H1 (cell line): ENCODE measurements around the gene POU4F2. TPM values are rescaled to one million over a fixed set of nuclear protein-coding genes. Genes with fewer than 3 reads are reported as not detected.

Source experiments
- CTCF ChIA-PET: fragments of 300-600 bp; sonication (Branson Sonifier 250); formaldehyde crosslinking; loops from one replicate; lab custom pipeline; 2021; ENCODE audit not compliant: partially characterized antibody; lab: Charles Lee
- POLR2A ChIA-PET: fragments of 300-600 bp; sonication (Branson Sonifier 250); formaldehyde crosslinking; loops from one replicate; lab custom pipeline; 2021; ENCODE audit warnings: inconsistent platforms; ENCODE audit not compliant: partially characterized antibody; lab: Charles Lee
- DNase-seq, 2 experiments: peaks; one replicate each; pipeline versions ENCODE4 v3.0.0 to v3.0.0-alpha.2; 2010 to 2022; ENCODE audit warnings: low spot score in 2 of 2, low read depth in 1 of 2, mixed read lengths in 1 of 2
- FAIRE-seq: peaks from 2 replicates; lab custom pipeline; 2011; peaks lifted over from hg19 to GRCh38; lab: Jason Lieb, UNC
- H2AFZ ChIP-seq: 2 replicates; pipeline ENCODE4 v1.8.1; 2012; ENCODE audit warnings: low read length, inconsistent platforms
- H2AK5ac ChIP-seq: 2 replicates; pipeline ENCODE4 v1.6.1; 2013; ENCODE audit warnings: low read depth, low read length
- H2BK120ac ChIP-seq: replicated peaks from 2 replicates; pipeline ENCODE3; 2013; ENCODE audit warnings: low read depth, low read length, inconsistent platforms
- H2BK12ac ChIP-seq: 2 replicates; pipeline ENCODE4 v1.6.1; 2013; ENCODE audit warnings: low read depth, low read length
- H2BK15ac ChIP-seq: 2 replicates; pipeline ENCODE4 v1.6.1; 2013; ENCODE audit warnings: low read length
- H2BK20ac ChIP-seq: 2 replicates; pipeline ENCODE4 v1.6.1; 2013; ENCODE audit warnings: low read length
- H2BK5ac ChIP-seq: 2 replicates; pipeline ENCODE4 v1.6.1; 2013; ENCODE audit warnings: low read depth, low read length
- H3K14ac ChIP-seq: 2 replicates; pipeline ENCODE4 v1.6.1; 2013; ENCODE audit warnings: inconsistent platforms; ENCODE audit not compliant: insufficient read length
- H3K18ac ChIP-seq: 2 replicates; pipeline ENCODE4 v1.6.1; 2013; ENCODE audit warnings: low read length; ENCODE audit errors: extremely low read depth
- H3K23ac ChIP-seq: 2 replicates; pipeline ENCODE4 v1.6.1; 2013; ENCODE audit warnings: inconsistent platforms; ENCODE audit not compliant: insufficient read length
- H3K23me2 ChIP-seq: 2 replicates; pipeline ENCODE4 v1.6.1; 2013; ENCODE audit warnings: low read depth, low read length
- H3K27ac ChIP-seq: 2 replicates; pipeline ENCODE4 v1.6.1; 2011; ENCODE audit warnings: low read depth, low read length, inconsistent platforms
- H3K27me3 ChIP-seq, 4 experiments: replicated peaks in 1 of 4; 1 replicate in 1 of 4; 2 replicates in 3 of 4; pipeline versions ENCODE4 v1.6.1 to v1.8.1; 2011 to 2013; ENCODE audit warnings: low read length in 3 of 4, mild to moderate bottlenecking in 3 of 4, inconsistent platforms in 2 of 4, mixed read lengths in 2 of 4, moderate library complexity in 1 of 4; ENCODE audit not compliant: control insufficient read depth in 3 of 4, insufficient read depth in 3 of 4; ENCODE audit errors: extremely low read depth in 1 of 4
- H3K36me3 ChIP-seq, 4 experiments: 2 replicates each; pipeline versions ENCODE4 v1.6.1 to v1.8.1; 2011 to 2013; ENCODE audit warnings: mild to moderate bottlenecking in 4 of 4, low read length in 3 of 4, moderate library complexity in 2 of 4, control low read depth in 1 of 4, inconsistent platforms in 1 of 4; ENCODE audit not compliant: insufficient read depth in 4 of 4, control insufficient read depth in 2 of 4
- H3K4ac ChIP-seq: replicated peaks from 2 replicates; pipeline ENCODE3; 2013; ENCODE audit warnings: low read length, low read depth, mixed read lengths, inconsistent platforms; ENCODE audit not compliant: insufficient read length
- H3K4me1 ChIP-seq, 4 experiments: replicated peaks in 1 of 4; 1 replicate in 1 of 4; 2 replicates in 3 of 4; pipeline versions ENCODE4 v1.6.1 to v1.8.1; 2011 to 2013; ENCODE audit warnings: low read length in 3 of 4, inconsistent platforms in 2 of 4, mixed read lengths in 1 of 4; ENCODE audit not compliant: insufficient read depth in 4 of 4, control insufficient read depth in 3 of 4
- H3K4me2 ChIP-seq, 2 experiments: 2 replicates each; pipeline versions ENCODE4 v1.6.1 to v1.8.1; 2011 to 2013; ENCODE audit warnings: low read depth in 2 of 2, low read length in 2 of 2, control low read depth in 1 of 2, inconsistent platforms in 1 of 2, mild to moderate bottlenecking in 1 of 2; ENCODE audit not compliant: insufficient read depth in 1 of 2
- H3K4me3 ChIP-seq, 4 experiments: fragments of 200-600, 300-600 bp in 1 of 4; sonication (generic), shearing (Covaris generic), sonication (Bioruptor Twin) in 1 of 4; 2 replicates each; pipeline versions ENCODE4 v1.5.1 to v1.8.1; 2011 to 2016; ENCODE audit warnings: low read length in 4 of 4, low read depth in 3 of 4, control low read depth in 2 of 4, inconsistent platforms in 2 of 4, mild to moderate bottlenecking in 2 of 4, mixed read lengths in 1 of 4, moderate library complexity in 1 of 4; ENCODE audit not compliant: insufficient read depth in 2 of 4; ENCODE audit errors: extremely low read depth in 1 of 4
- H3K56ac ChIP-seq: replicated peaks from 2 replicates; pipeline ENCODE3; 2013; ENCODE audit warnings: low read depth, mild to moderate bottlenecking, mixed read lengths, low read length, inconsistent platforms; ENCODE audit not compliant: insufficient read length
- H3K79me1 ChIP-seq: 2 replicates; pipeline ENCODE4 v1.6.1; 2013; ENCODE audit warnings: low read depth, low read length, control low read depth
- H3K79me2 ChIP-seq, 2 experiments: 2 replicates each; pipeline versions ENCODE4 v1.6.1 to v1.8.1; 2012 to 2013; ENCODE audit warnings: low read length in 2 of 2, mild to moderate bottlenecking in 2 of 2, inconsistent platforms in 1 of 2; ENCODE audit not compliant: insufficient read depth in 2 of 2, control insufficient read depth in 1 of 2
- H3K9ac ChIP-seq, 4 experiments: replicated peaks in 1 of 4; 1 replicate in 1 of 4; 2 replicates in 3 of 4; pipeline versions ENCODE4 v1.6.1 to v1.8.1; 2011 to 2013; ENCODE audit warnings: low read depth in 3 of 4, low read length in 3 of 4, control low read depth in 2 of 4, mild to moderate bottlenecking in 2 of 4, moderate library complexity in 2 of 4, inconsistent platforms in 1 of 4; ENCODE audit errors: extremely low read depth in 1 of 4
- H3K9me3 ChIP-seq, 2 experiments: 2 replicates each; pipeline versions ENCODE4 v1.6.1 to v1.8.1; 2012 to 2013; ENCODE audit warnings: mild to moderate bottlenecking in 2 of 2, moderate library complexity in 2 of 2, control low read depth in 1 of 2, inconsistent platforms in 1 of 2, low read depth in 1 of 2, low read length in 1 of 2, mixed read lengths in 1 of 2; ENCODE audit not compliant: insufficient read depth in 2 of 2
- H4K20me1 ChIP-seq, 2 experiments: replicated peaks in 1 of 2; 2 replicates each; pipeline versions ENCODE3 to v1.8.1; 2011 to 2013; ENCODE audit warnings: inconsistent platforms in 2 of 2, low read length in 2 of 2, mild to moderate bottlenecking in 1 of 2; ENCODE audit not compliant: insufficient read depth in 2 of 2, control insufficient read depth in 1 of 2
- H4K5ac ChIP-seq: 2 replicates; pipeline ENCODE4 v1.6.1; 2013; ENCODE audit warnings: low read length, low read depth, mixed read lengths, inconsistent platforms; ENCODE audit not compliant: insufficient read length
- H4K8ac ChIP-seq: 2 replicates; pipeline ENCODE4 v1.8.0; 2013; ENCODE audit warnings: mild to moderate bottlenecking, moderate library complexity, low read length, inconsistent platforms; ENCODE audit not compliant: insufficient read depth; ENCODE audit errors: extremely low read depth
- H4K91ac ChIP-seq: replicated peaks from 2 replicates; pipeline ENCODE3; 2013; ENCODE audit warnings: low read length, mixed read lengths, inconsistent platforms; ENCODE audit not compliant: insufficient read length
- ASH2L ChIP-seq: fragments of 200-600, 300-600 bp; sonication (generic); IDR thresholded peaks from one replicate; pipeline ENCODE4 v1.7.1; 2017; ENCODE audit warnings: low read length
- CBX5 ChIP-seq: fragments of 300-800, 300-1000 bp; sonication (generic); IDR thresholded peaks from 2 replicates; pipeline ENCODE4 v1.7.1; 2016; ENCODE audit warnings: antibody characterized with exemption, low read length, low read depth
- CTCF ChIP-seq, 3 experiments: IDR thresholded peaks; 1 replicate in 2 of 3; 2 replicates in 1 of 3; pipeline versions ENCODE4 v1.5.1 to v1.6.1; 2011; ENCODE audit warnings: low read length in 3 of 3, mild to moderate bottlenecking in 3 of 3, inconsistent platforms in 2 of 3, low read depth in 1 of 3, moderate library complexity in 1 of 3; ENCODE audit not compliant: insufficient read depth in 1 of 3; ENCODE audit errors: control extremely low read depth in 1 of 3
- E2F6 ChIP-seq: IDR thresholded peaks from 2 replicates; pipeline ENCODE4 v1.6.1; 2012; ENCODE audit warnings: inconsistent platforms
- GABPA ChIP-seq: IDR thresholded peaks from 2 replicates; pipeline ENCODE4 v1.6.1; 2011; ENCODE audit warnings: mild to moderate bottlenecking, low read length, moderate library complexity, borderline replicate concordance; ENCODE audit not compliant: insufficient read depth
- HDAC2 ChIP-seq, 2 experiments: fragments of 300-600 bp in 1 of 2; sonication (generic) in 1 of 2; IDR thresholded peaks; 2 replicates each; pipeline ENCODE4 v1.6.1; 2011 to 2012; ENCODE audit warnings: low read depth in 2 of 2, low read length in 2 of 2, mild to moderate bottlenecking in 2 of 2, moderate library complexity in 2 of 2, borderline replicate concordance in 1 of 2, inconsistent platforms in 1 of 2
- KDM1A ChIP-seq: fragments of 200-600, 300-600 bp; sonication (generic); IDR thresholded peaks from 2 replicates; pipeline ENCODE4 v1.7.1; 2016; ENCODE audit warnings: mild to moderate bottlenecking, low read length, borderline replicate concordance
- KDM5A ChIP-seq: fragments of 200-600 bp; IDR thresholded peaks from 2 replicates; pipeline ENCODE4 v1.7.1; 2012; ENCODE audit warnings: mild to moderate bottlenecking, low read length, inconsistent platforms, mixed read lengths
- WGBS, 2 experiments: shearing (Covaris generic) in 1 of 2; methylation state at CpG; one replicate each; pipeline versions ENCODE4 v1.1.6 to v1.1.7; 2013 to 2015; ENCODE audit warnings: low lambda C conversion rate in 2 of 2, mixed read lengths in 2 of 2, inconsistent platforms in 1 of 2, low coverage in 1 of 2, missing lambda C conversion rate in 1 of 2; ENCODE audit not compliant: insufficient replicate concordance in 2 of 2, insufficient coverage in 1 of 2, insufficient read length in 1 of 2; ENCODE audit errors: extremely low coverage in 1 of 2, missing lambda C conversion rate in 1 of 2; 5-methylcytosine and 5-hydroxymethylcytosine counted together
- polyA plus RNA-seq, 7 experiments: library from polyadenylated mRNA; depleted of rRNA in 3 of 7; stranded (reverse) in 5 of 7; unstranded in 2 of 7; fragments of >200 nt in 5 of 7; fragments of 200-250 nt in 2 of 7; gene quantifications; 1 replicate in 5 of 7; 2 replicates in 1 of 7; 4 replicates in 1 of 7; pipeline versions ENCODE4 v1.2.1 to v1.2.3, GENCODE V29; 2011 to 2013; ENCODE audit warnings: missing spikeins in 2 of 7, mixed read lengths in 2 of 7
- total RNA-seq: library from RNA; stranded (reverse); fragmentation: NEBNext Ultra II Directional; extraction: Animal tissue kit (Norgen Biotek cat#: 25700); gene quantifications from 2 replicates; pipeline ENCODE4 v1.2.1, GENCODE V29; 2021

The POU4F2 gene
- total and polyA plus RNA-seq, 2 of the 8 experiments (the other 6 are each of a cell fraction or from before 2014, with no cell fraction given): not detected

GRCh38 chr4:146645921-146646320 is 7.2 kb downstream of the POU4F2 start:
- H3K4me2 ChIP-seq: peak overlapping the region in 1 of 2 experiments; percentile 53; a peak in 2 of 4 replicates
- H4K20me1 ChIP-seq: peaks cover 4 to 13% of the 10 kb centered on the region in 2 experiments
- no peak overlapping the region for H3K23ac ChIP-seq
- no peak overlapping the region for H4K91ac ChIP-seq
- H3K79me2 ChIP-seq: no peaks in the 10 kb centered on the region
- no peaks in the 10 kb centered on the region for H3K9me3 ChIP-seq
- H2AFZ ChIP-seq: no peak overlapping the region
- no peak overlapping the region for H3K56ac ChIP-seq
- no peaks in the 10 kb centered on the region for H3K79me1 ChIP-seq
- H2BK5ac ChIP-seq: no peak overlapping the region
- ChIA-PET CTCF (interaction anchor here (0.7 to 1.3 kb wide), 2 partner anchors 10 to 101 kb away, joined by 3 read pairs; no protein-coding TSS in a partner anchor), POLR2A (interaction anchor here (0.6 to 1.2 kb wide), 2 partner anchors 12 to 15 kb away, joined by 3 read pairs; no protein-coding TSS in a partner anchor)
- H3K4ac ChIP-seq: no peak overlapping the region
- H4K8ac ChIP-seq: no peak overlapping the region
- H2BK120ac ChIP-seq: no peak overlapping the region
- no peak overlapping the region for H3K9ac ChIP-seq
- FAIRE-seq (no peak), DNase-seq (no peak)
- H2AK5ac ChIP-seq: no peak overlapping the region
- no peak overlapping the region for H2BK12ac ChIP-seq
- H3K27me3 ChIP-seq: peaks cover 70 to 99% (median 86%) of the 10 kb centered on the region in 4 experiments
- H2BK20ac ChIP-seq: no peak overlapping the region
- H3K4me3 ChIP-seq: no peak overlapping the region
- peaks cover 2% of the 10 kb centered on the region; the same call in 1 of the 2 replicates for H3K23me2 ChIP-seq
- H3K36me3 ChIP-seq: no peaks in the 10 kb centered on the region
- H3K18ac ChIP-seq: no peak overlapping the region
- 17% methylated on average over 6 of the region's 6 CpGs; no CpG with 5 or more reads in 1 of the 2 experiments for WGBS, 2 experiments
- H3K4me1 ChIP-seq: peaks cover 0 to 6% (median 1%) of the 10 kb centered on the region in 4 experiments; a peak in 2 of 7 replicates
- no peak overlapping the region for H3K27ac ChIP-seq
- no peak overlapping the region for H3K14ac ChIP-seq
- no peak overlapping the region for H2BK15ac ChIP-seq
- H4K5ac ChIP-seq: no peak overlapping the region
- no peak for TF ChIP-seq GABPA
- no peak for TF ChIP-seq KDM5A
- no peak for TF ChIP-seq CBX5
- no peak for TF ChIP-seq CTCF (IDR thresholded peaks at IDR 0.05; ENCODE audit: control extremely low read depth in 1 of 3, insufficient read depth in 1 of 3, low read depth in 1 of 3, low read length in 3 of 3)
- TF ChIP-seq HDAC2 (IDR thresholded peaks at IDR 0.05; ENCODE audit: borderline replicate concordance in 1 of 2, low read depth in 2 of 2, low read length in 2 of 2): no peak
- TF ChIP-seq E2F6: no peak
- TF ChIP-seq KDM1A: no peak
- no peak for TF ChIP-seq ASH2L
